Mesendoderm (in vitro differentiated cells): ENCODE measurements around the gene FFAR3.

Experiments used
- DNase-seq: peaks from one replicate; pipeline ENCODE4 v3.0.0; 2013
- H2AK5ac ChIP-seq: 2 replicates; pipeline ENCODE4 v1.6.1; 2013; ENCODE audit warnings: low read length, inconsistent platforms
- H2BK120ac ChIP-seq: 2 replicates; pipeline ENCODE4 v1.6.1; 2013; ENCODE audit warnings: low read depth, mild to moderate bottlenecking, low read length, moderate library complexity, mixed read lengths
- H2BK15ac ChIP-seq: replicated peaks from 2 replicates; pipeline ENCODE4 v1.6.1; 2013; ENCODE audit warnings: low read depth, mild to moderate bottlenecking, moderate library complexity
- H2BK5ac ChIP-seq: 2 replicates; pipeline ENCODE4 v1.6.1; 2013; ENCODE audit warnings: low read length, inconsistent platforms
- H3K18ac ChIP-seq: 2 replicates; pipeline ENCODE4 v1.6.1; 2013; ENCODE audit warnings: mild to moderate bottlenecking, low read length, mixed read lengths
- H3K23ac ChIP-seq: one replicate; pipeline ENCODE4 v1.6.1; 2013; ENCODE audit warnings: low read length
- H3K27ac ChIP-seq: 2 replicates; pipeline ENCODE4 v1.5.1; 2013; ENCODE audit warnings: low read depth, mild to moderate bottlenecking, inconsistent platforms, low read length, moderate library complexity
- H3K27me3 ChIP-seq: 2 replicates; pipeline ENCODE4 v1.6.1; 2013; ENCODE audit warnings: low read length, control low read depth, mild to moderate bottlenecking, inconsistent platforms; ENCODE audit not compliant: insufficient read depth, poor library complexity
- H3K36me3 ChIP-seq: 2 replicates; pipeline ENCODE4 v1.6.1; 2013; ENCODE audit warnings: low read length, inconsistent platforms; ENCODE audit not compliant: control insufficient read depth, insufficient read depth
- H3K4ac ChIP-seq: one replicate; pipeline ENCODE4 v1.6.1; 2013; ENCODE audit warnings: low read depth, mild to moderate bottlenecking, low read length, moderate library complexity
- H3K4me1 ChIP-seq: 2 replicates; pipeline ENCODE4 v1.6.1; 2013; ENCODE audit warnings: low read depth, low read length, inconsistent platforms; ENCODE audit not compliant: control insufficient read depth
- H3K4me2 ChIP-seq: 2 replicates; pipeline ENCODE4 v1.6.1; 2013; ENCODE audit warnings: low read length
- H3K4me3 ChIP-seq: 2 replicates; pipeline ENCODE4 v1.5.1; 2013; ENCODE audit warnings: mild to moderate bottlenecking, low read length
- H3K56ac ChIP-seq: one replicate; pipeline ENCODE4 v1.6.1; 2013; ENCODE audit warnings: low read length
- H3K79me1 ChIP-seq: 2 replicates; pipeline ENCODE4 v1.6.1; 2013; ENCODE audit warnings: low read length, inconsistent platforms
- H3K79me2 ChIP-seq: 2 replicates; pipeline ENCODE4 v1.6.1; 2013; ENCODE audit warnings: mild to moderate bottlenecking, low read length; ENCODE audit not compliant: control insufficient read depth, insufficient read depth
- H3K9ac ChIP-seq: 2 replicates; pipeline ENCODE4 v1.6.1; 2013; ENCODE audit warnings: low read length, inconsistent platforms
- H4K5ac ChIP-seq: one replicate; pipeline ENCODE4 v1.6.1; 2013; ENCODE audit warnings: low read length
- H4K8ac ChIP-seq: one replicate; pipeline ENCODE4 v1.6.1; 2013; ENCODE audit warnings: low read depth, mild to moderate bottlenecking, control low read depth, low read length, moderate library complexity
- WGBS: extraction: QIAGEN DNeasy Blood & Tissue Kit; methylation state at CpG from one replicate; pipeline ENCODE4 v1.1.7; 2013; ENCODE audit warnings: low lambda C conversion rate, missing lambda C conversion rate; ENCODE audit not compliant: insufficient coverage; ENCODE audit errors: extremely low coverage; 5-methylcytosine and 5-hydroxymethylcytosine counted together

Gene FFAR3

DNA sequence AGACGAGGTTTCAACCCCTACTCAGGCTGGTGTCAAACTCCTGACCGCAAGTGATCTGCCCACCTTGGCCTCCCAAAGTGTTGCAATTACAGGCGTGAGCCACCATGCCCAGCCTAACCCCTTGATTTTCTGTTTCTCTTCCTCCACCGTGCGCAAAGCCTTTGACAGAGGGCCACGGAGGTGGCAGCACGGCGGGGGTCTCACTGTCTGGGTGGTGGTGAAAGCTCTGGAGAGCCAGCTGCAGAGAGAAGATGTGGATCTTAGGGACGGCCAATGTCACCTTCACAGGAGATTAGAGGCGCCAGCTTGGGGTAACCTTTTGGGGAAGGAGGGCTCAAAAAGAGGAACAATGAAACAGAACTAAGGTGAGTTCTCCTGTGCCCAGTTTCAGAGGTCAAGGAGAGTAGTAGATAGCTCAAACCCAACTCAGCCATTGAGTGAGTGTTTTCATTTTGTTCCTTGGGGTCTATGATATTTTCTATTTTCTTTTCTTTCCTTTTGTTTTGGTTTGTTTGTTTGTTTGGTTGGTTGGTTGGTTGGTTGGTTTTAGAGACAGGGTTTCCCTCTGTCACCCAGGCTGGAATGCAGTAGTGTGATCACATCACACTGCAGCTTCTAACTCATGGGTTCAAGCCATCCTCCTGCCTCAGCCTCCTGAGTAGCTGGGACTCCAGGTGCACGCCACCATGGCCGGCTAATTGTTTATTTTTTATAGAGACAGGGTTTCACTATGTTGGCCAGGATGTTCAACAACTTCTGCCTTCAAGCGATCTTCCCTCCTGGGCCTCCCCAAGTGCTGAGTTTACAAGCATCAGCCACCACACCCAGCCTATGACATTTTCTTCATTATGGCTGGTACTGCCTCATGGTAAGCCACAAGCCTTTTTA lies 50.3 kb downstream of the FFAR3 start:
- no peaks in the 10 kb centered on the region for H3K79me2 ChIP-seq
- H2BK5ac ChIP-seq = no peak overlapping the region
- DNase-seq = no peak
- no peaks in the 10 kb centered on the region for H3K4me1 ChIP-seq
- no peak overlapping the region for H3K4ac ChIP-seq
- WGBS = no CpG with 5 or more reads among the region's 13 CpGs
- H4K8ac ChIP-seq = no peak overlapping the region
- H3K23ac ChIP-seq = no peak overlapping the region
- no peak overlapping the region for H3K4me3 ChIP-seq
- no peaks in the 10 kb centered on the region for H3K27me3 ChIP-seq
- no peak overlapping the region for H3K56ac ChIP-seq
- H3K36me3 ChIP-seq = no peaks in the 10 kb centered on the region
- no peak overlapping the region for H3K9ac ChIP-seq
- H3K4me2 ChIP-seq = no peak overlapping the region
- H2BK15ac ChIP-seq = no peak overlapping the region
- no peak overlapping the region for H4K5ac ChIP-seq
- no peak overlapping the region for H3K27ac ChIP-seq
- no peak overlapping the region for H2BK120ac ChIP-seq
- H2AK5ac ChIP-seq = no peak overlapping the region
- H3K79me1 ChIP-seq = no peaks in the 10 kb centered on the region
- H3K18ac ChIP-seq = no peak overlapping the region

GRCh38 chr19:35409191-35409590 lies 50.9 kb downstream of the FFAR3 start:
- Histone ChIP-seq H3K36me3 (no peaks in the 10 kb centered on the region), H2BK120ac (no peak overlapping the region), H3K4me2 (no peak overlapping the region), H3K9ac (no peak overlapping the region), H3K79me1 (no peaks in the 10 kb centered on the region), H3K4me1 (no peaks in the 10 kb centered on the region), H3K79me2 (no peaks in the 10 kb centered on the region), H2AK5ac (no peak overlapping the region), H3K4ac (no peak overlapping the region), H3K27ac (no peak overlapping the region), H3K23ac (no peak overlapping the region), H3K18ac (no peak overlapping the region), H3K4me3 (no peak overlapping the region), H4K8ac (no peak overlapping the region), H4K5ac (no peak overlapping the region), H3K27me3 (no peaks in the 10 kb centered on the region), H2BK15ac (no peak overlapping the region), H3K56ac (no peak overlapping the region), H2BK5ac (no peak overlapping the region)
- DNase-seq = no peak
- no CpG with 5 or more reads among the region's 5 CpGs for WGBS
